Activated CD4-positive, alpha-beta T cell treated with anti-CD3 and anti-CD28 coated beads, Interleukin-2, amount 50 U/mL, for 24 hours (primary cell): Measurements from ENCODE around the gene FAM193A.
"Not testable (repeated sequence)": the region's sequence is repeated elsewhere in the genome, so short reads cannot be mapped to it uniquely, and the experiment has no call there.

Source experiments
- DNase-seq, 2 donors: peaks; one replicate each; pipeline ENCODE4 v3.0.0-alpha.2; 2020; ENCODE audit warnings: low read depth in 1 of 2, low spot score in 1 of 2

Gene FAM193A

DNA sequence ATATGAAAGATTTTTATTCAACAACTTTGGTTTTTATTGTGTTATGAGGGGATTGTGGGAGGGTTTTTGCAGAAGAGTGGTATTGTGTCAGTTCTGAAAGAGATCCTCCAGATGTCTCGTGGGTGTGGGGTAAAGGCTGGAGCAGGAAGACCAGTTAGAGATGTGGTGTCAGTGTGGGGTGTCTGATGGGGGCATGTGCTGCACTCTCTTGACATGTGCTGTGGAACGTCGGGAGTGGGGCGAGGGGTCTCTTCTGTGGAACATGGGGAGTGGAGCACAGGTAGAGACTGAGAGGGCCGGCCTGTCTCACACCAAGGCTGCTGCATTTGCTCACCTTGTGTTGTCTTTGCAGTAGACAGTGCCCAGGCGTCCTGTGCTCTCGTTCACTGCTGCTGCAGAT, 37.6 kb downstream of the FAM193A start:
- no peak for DNase-seq

DNA sequence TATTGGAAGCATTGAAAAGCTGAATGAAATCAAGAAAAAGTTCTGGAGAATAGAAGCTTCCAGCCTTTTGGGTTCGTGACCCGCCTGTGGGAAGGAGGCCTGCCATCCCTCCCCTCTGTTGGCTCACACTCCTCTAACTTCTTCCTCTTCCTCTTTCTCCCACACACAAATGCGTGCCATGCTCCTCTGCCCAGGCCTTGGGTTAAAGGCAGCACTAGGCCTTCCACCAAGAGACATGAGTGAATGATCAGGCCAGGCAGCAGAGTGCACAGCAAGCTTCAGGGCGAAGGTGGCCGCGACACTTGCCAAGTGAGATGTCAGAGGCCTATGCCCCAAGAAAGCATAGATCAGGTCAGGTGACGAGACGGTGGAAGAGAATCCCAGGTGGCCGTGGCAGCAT, 38.4 kb downstream of the FAM193A start:
- no peak for DNase-seq

DNA sequence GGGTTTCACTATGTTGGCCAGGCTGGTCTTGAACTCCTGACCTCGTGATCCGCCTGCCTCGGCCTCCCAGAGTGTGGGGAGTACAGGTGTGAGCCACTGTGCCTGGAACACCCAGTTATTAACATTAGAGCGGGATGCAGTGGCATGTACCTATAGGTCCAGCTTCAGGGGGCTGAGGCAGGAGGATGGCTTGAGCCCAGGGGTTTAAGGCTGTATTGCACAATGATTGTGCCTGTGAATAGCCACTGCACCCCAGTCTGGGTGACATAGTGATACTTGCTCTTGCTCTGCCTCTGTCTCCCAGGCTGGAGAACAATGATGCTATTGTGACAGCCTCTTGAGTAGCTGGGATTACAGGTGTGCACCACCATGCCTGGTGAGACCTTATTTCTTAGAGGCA, 39.8 kb downstream of the FAM193A start:
- no peak for DNase-seq

DNA sequence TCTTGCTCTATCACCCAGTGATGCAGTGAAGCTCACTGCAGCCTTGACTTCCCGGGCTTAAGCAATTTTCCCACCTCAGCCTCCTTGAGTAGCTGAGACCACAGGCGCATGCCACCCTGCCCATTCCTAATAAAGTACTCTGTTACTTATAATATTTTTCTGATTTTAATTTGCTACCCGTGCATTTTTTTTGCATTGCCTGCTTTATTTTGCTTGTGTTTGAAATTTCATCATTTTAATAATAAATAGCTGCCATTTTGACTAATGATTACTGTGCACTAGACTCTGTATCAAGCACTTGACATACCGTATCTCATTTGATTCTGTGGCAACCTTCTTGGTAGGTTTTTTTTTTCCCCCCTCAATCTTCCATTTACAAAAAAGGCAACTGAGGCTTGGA, 41.7 kb downstream of the FAM193A start:
- DNase-seq: no peak

DNA sequence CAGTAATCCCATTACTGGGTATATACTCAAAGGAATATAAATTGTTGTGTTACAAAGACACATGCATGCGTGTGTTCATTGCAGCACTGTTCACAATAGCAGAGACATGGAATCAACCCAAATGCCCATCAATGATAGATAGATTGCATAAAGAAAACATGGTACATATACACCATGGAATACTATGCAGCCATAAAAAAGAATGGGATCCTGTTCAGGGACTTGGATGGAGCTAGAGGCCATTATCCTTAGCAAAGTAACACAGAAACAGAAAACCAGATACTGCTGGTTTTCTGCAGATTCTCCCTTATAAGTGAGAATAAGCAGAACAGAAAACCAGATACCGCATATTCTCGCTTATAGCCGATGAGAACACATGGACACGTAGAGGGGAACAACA, 43.5 kb downstream of the FAM193A start:
- DNase-seq: no peak

DNA sequence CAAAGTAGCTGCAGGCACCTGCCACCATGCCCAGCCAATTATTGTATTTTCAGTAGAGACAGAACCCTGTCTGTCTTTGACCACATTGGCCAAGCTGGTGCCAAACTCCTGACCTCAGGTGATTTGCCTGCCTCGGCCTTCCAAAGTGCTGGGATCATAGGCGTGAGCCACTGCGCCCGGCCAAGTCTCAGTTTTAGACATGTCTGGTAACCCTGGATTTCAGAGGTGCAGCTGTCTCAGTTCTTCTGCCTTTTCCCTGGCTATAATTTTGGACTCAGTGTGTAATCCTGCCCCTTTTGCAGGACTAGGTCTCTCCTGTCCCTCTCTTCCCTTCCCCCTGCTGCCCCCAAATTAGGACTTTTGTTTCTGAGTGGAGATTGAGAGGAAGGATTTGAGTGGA, 46.6 kb downstream of the FAM193A start:
- DNase-seq: no peak

DNA sequence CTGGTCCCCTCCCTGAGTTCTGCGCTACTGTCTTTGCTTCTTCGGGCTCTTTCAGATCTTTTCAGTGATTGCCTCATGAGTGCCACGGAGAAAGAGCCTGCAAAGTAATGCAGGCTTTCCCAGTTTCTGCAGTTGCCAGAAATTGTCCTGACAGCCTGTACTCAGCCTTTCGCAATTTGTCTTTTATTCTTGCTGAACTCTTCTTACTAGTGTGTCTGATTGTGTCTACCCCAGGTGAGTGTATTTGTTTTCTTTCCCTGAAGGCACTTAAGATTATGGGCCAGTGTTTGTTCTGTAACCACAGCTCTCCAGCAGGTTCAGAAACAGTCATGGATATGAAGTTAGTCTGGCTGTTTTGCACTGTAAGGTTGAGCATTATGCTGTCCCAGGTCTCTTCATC, 47.1 kb downstream of the FAM193A start:
- DNase-seq: no peak

DNA sequence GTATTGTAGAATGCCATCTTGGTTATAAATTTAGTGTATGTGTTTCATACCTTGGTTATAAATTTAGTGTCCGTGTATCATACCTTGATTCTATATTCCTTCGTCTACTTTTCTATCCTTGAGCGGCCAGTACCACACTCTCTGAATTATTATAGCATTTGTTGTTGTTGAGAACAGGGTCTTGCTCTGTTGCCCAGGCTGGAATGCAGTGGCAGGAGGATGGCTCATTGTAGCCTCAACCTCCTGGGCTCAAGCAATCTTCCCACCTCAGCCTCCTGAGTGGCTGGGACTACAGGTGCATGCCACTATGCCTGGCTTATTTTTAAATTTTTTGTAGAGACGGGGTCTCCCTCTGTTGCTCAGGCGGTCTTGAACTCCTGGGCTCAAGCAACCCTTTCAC, 50.1 kb downstream of the FAM193A start:
- no peak for DNase-seq

DNA sequence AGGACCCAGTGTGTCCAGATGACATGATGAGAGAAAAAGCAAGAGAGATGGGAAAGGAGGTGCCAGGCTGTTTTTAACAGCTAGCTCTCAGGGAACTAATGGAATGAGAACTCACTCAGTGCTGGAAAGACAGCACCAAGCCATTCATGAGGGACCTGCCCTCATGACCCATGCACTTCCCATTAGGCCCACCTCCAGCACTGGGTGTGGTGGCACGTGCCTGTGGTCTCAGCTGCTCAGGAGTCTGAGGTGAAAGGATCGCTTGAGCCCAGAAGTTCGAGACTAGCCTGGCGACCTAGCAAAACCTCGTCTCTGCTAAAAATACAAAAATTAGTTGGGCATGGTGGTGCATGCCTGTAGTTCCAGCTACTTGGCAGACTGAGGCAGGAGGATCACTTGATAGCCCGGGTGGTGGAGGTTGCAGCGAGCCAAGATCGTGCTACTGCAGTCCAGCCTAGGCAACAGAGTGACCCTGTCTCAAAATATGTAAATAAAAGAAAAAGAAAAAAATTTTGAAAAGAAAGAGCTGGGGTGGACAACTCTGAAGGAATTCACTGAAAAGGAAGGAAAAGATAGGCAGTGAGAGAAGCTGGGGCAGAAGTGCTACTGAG, 50.9 kb downstream of the FAM193A start:
- DNase-seq: no peak

DNA sequence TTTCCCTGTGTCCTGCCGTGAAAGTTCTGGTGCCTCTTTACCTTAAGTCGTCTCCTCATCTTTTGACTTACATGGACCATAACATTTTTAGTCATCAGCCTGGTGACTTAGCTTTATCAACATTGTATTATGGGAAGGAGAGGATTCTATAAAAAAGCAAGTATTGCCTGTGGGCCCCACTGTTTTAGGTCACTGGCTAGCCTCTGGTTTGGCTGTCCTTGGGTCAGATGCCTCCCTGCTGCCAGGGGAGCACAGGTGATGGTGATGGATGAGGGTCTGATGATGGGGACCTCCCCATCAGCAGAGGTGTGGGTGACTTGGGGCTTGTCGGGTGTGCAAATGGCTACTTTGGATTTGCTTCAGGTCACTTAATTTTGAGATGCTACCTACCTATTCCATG, 51.8 kb downstream of the FAM193A start:
- no peak for DNase-seq

DNA sequence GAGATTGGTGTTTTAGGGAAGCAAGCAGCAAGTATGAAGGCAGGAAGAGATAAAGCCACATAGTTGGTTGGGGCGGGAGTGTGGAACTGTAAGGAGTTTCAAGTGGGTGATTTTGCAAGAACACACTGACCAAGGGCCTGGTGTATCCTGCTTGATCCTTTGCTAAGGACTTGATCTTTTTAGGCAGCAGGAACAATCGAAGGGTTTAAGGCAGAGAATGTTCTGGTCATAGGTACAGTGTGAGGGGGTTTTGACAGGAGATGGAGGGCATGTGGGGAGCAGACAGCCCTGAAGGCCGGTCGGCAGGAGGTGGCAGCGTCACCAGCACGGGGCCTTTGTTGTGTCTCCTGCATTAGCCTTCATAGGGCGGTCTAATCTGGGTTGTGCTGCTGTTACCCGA, 54.7 kb downstream of the FAM193A start:
- DNase-seq: no peak

DNA sequence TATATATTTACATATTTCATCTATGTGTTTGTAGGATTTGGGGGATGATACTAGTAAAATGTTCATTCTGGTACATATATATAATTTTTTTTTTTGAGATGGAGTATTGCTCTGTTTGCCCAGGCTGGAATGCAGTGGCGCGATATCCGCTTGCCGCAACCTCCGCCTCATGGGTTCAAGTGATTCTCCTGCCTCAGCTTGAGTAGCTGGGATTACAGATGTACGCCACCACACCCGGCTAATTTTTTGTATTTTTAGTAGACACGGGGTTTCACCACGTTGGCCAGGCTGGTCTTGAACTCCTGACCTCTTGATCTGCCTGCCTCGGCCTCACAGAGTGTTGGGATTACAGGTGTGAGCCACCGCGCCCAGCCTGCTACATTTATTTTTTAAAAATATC, 55.6 kb downstream of the FAM193A start:
- DNase-seq: not testable (repeated sequence)

DNA sequence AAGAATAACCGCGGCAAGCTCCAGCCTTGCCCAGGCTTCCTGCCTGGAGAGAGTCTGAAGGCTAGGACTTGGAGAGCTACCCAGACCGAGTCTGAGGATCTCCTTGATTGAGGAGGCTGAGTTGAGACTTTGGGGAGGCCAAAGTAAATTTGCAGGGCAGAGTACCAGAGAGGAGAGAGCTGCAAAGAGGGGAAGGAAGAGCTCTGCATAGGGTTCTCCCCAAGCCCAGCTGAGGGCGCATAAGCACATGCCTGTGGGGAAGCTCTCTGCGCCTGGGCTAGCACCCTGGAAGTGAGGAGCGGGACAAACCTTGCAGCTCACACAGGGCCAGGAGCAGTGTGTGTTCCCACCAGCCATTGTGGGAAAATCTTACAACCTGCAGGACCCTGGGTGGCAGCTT, 56.1 kb downstream of the FAM193A start:
- DNase-seq: no peak

DNA sequence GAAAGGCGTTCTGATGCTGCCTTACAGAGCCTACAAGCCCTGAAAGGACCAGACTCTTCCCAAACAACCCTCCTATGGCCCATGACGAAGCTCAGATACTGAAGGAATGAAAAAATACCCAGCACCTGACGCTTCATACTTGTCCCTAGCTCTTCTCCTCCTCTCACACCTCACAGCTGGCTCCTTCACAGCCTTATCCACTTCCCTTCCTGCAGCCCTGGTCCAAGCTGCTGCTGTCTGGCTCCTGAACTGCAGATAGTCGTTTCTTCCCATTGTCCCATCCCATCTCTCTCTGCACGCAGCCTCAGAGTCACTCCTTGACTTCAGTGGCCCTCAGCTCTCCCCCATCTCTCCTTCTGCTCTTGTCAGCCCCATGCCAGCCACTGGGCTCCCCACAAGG, 56.6 kb downstream of the FAM193A start:
- no peak for DNase-seq

DNA sequence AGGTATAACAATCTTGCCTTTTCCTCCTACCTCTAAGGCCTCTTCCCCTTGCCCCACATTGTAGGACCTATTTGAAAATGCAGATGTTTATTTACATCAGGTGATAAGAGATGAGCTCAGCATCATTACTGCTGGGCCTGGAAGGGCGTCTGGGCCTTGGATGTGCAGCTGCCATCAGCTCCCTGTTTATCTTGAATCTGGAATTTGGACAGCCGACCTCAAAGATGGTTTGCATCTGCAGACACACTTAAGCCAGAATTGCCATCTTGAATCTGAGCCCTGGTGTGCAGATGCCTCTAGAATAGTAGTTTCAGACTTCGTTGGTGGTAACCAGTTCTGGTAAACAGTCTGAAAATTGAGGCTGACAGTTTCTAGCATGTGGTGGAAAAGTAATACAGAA, 59.0 kb downstream of the FAM193A start:
- DNase-seq: no peak

DNA sequence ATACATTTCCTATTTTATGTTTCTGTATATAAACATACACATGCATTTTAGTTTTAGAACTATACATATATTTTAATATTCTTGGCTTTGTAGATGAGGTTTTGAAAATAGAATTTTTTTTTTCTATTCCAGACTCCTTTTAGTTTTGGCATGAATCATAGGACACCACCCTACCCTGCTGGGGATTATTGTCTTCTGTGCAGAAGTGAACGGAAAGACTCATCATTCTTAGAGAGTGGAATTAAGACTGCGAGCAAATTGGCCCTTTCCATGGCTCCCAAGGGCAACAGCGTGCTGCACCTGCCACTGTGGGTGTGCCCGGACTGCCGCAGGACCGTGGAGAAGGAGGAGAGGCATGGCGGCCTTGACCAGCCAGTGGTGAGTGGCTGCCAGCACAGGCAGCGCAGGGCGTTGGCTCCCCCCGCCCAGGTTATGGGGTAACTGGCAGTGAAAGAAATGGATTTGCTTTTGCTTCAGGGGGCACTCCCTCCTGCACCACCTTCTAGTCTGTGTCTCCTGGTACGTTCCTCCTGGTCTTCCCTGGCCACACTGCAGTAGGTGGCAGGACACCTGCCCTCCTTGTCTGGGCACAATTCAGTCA, 59.6 kb downstream of the FAM193A start:
- DNase-seq: no peak

DNA sequence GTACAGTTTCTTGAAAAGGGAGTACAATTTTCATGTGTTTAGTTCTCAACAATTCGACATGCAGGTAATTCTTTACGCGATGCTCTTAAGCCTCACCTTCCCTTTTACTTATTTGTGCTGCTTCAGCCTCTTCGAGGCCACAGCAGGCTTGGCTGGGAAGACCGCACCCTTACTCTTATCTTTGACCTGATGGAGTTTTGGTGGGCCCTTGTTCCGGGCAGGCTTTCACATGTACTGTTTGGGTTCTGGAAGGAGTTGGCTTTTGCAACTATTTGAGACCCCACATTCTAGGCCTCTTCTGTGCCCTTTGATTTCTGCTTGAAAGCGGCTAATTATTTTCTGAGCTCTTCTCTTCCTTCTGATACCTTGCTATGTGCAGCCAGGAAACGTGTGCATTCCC, 60.2 kb downstream of the FAM193A start:
- no peak for DNase-seq

DNA sequence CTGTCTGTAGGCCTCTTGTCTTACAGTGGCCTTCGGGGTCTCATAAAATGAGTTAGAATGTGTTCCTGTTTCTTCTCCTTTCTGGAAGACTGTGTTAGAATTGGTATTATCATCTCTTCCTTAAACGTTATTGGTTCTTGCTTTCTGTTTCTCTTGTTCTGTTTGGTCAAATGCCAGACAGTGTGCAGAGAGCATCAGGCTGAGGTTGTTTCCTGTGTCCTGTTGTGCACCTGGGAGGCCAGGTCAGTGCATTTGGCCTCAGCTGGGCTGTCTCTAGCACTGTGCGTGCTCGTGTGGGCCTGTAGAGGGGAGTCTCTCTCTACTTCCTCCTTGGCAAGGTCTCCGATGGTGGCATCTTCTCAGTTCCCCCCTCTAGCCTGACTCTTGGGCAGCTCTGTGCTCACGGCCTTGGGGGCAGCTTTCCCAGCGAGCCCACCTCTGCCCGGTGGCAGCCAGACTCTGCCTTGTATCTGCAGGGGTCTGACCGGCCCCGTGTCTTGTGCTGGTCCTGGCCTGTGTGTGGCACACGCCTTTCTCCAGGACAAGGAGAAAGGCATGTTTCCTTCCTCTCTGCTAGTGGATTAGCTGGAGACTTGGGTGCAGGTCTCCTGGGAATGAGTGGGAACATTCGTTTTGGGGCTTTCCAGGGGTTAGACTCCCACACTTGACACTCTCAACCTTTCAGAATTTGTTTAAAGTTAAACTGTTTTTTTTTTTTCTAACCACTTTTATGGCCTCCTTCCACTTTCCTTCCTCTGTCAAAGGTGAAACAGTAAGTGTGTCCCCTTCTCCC, 62.3 kb downstream of the FAM193A start:
- no peak for DNase-seq

DNA sequence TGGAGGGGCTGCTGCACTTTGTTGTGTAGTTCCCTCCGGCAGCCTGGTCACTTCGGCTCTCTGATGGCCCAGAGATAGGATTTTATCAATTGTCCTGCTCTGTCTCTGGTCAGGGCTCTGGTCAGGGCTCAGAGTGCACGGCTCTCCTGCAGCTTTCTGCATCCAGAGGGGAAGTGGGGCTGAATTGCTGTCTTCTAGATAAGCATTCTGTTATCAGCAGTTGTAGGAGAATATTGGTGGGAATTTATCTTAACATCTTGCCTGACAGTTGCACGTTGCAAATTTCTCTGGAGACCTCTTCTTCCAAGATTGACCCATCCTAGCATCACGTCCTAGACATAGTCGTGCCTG, 62.8 kb downstream of the FAM193A start:
- DNase-seq: no peak

DNA sequence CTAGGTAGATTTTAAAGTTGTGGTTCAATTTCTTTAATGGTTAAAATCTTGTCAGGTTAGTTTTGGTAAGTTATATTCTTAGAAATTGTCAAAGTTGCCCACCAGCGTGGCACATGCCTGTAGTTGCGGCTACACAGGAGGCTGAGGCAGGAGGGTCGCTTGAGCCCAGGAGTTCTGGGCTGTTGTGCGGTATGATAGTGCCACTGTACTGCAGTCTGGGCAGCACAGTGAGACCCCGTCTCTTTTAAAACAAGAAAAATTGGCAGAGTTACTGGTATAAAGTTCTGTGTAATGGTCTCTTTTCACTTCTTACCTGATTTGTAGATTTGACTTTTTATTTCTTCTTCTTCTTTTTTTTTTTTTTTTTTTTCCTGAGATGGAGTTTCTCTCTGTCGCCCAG, 64.4 kb downstream of the FAM193A start:
- DNase-seq: no peak

DNA sequence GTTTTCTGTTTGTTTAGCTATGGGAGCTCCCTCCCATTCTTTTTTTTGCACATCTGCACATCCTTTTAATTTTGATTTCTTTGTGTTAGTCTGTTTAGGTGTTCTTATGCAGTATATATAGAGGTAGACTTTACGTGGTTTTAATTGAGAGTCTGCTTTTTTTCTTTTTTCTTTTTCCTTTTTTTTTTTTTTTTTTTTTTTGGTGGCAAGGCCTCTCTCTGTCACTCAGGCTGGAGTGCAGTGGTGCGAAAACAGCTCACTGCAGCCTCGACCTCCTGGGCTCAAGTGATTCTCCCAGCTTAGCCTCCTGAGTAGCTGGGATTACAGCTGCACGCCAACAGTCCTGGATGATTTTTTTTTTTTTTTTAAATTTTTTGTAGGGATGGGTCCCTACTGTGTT, 68.2 kb downstream of the FAM193A start:
- DNase-seq: no peak

DNA sequence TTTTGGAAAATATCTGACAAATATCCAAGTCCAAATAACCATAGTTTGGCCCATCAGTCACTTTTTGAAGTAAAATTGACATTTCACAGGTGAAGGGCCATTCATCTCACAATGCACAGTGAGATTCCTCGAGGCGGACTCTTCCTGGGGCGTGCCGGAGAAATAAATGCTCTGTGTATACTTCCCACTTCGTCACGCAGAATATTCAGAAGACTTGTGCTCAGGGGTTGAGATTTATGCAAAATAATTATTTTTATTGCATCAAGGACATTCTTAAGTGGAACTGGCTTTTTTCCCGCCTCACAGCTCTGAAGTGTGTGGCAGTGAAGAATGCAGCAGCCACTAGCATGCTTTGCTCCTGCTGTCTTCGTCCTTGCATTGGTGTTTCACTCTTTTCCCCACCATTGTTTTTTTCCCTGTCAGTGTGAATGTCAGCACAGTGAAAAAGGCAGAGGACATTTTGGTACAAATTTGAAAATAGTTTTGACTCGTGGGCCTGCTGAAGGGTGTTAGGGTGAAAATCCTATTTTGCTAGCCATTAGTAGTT, 70.6 kb downstream of the FAM193A start:
- DNase-seq: no peak

DNA sequence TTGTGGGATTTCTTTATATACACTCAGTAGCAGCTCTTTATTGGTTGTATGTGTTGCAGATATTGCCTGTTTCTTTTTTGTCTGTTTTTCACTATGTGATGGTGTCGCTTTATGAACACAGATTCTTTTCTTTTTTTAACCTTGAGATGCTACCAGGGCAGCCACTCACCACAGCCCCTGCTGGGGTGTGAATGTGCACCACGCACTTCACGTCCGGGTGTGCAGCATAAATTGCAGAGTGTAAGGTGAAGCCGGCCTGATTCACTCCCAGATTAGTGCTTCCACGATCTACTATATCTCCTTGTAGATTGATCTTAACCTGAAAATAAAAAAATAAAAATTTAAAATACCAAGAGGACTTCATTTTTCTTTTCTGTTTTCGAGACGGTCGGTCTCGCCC, 71.4 kb downstream of the FAM193A start:
- DNase-seq: no peak
